HG03280 (cell line): ENCODE results near the gene DLX5.

Experiments used
- ATAC-seq: cut with Tn5 transposase; IDR thresholded peaks from one replicate; pipeline ENCODE4 v1.9.1; 2021; ENCODE audit warnings: mild to moderate bottlenecking, moderate library complexity; ENCODE audit not compliant: unreplicated experiment

DLX5 gene

DNA sequence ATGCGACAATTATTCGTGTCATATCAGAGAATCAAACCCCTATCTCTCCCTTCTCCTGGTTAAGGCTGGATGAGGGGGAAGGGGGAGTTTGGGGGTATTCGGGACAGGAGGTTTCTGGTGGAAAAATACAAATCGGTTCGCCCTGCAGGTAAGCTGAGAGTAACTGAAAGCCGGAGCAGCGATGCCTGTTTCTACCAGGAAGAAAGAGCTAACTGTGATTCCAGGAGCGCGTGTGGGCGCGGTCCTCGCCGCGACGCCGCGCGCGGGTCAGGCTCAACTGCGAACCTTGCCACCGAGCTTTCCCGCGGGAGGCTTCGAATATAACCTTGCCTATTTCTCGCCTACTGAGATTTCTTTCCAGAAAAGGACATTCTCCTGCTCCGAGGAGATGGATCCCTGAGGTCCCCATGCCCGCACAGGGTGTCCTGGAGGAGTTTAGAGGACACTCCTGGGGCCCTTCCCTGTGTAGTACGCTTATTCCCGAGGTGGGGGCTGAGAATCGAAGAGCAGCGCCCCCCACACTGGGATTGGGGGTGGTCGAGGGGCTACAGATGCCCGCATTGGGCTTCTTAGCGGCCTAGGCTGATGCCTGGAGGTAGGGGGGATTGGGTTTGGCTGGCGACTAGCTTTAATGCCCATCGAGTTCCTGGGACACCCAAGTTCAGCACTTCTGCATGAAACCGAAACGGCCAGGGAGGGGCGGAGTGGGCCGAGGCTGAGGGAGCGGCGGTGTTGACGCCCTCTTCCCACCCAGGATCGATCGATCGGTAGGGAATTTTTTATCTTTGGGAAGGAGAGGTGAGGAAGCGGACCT, 32.2 kb downstream of the DLX5 start:
- no peak for ATAC-seq

DNA sequence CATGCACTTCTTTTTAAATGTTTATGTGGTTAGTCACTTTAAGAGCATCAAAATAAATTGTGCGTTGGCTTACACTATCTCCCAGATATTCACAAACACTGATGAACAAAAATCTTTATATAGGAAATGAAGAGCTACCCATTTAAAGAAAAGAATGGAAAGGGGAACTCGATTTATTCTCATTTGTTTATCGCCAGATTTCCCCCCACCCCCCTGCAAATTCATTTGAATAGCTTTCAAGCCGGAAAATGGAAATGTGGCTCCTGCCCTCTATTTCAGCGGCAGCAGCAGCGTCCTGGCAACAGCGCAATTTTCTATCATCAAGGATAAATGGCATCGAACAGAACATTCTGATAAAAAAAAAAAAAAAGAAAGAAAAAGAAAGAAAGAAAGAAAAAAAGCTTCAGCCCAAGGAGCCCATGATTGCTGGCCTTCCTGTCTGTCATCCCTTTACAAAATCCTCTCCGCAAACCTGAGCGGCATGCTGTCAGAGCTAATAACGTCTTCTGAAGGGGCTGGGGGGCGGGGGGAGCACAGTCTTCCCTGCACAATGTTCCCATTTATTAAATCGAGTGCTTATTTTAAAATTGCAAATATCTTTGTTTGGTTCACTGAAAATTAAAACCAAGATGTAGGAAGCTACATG, 33.0 kb downstream of the DLX5 start:
- ATAC-seq = no peak

DNA sequence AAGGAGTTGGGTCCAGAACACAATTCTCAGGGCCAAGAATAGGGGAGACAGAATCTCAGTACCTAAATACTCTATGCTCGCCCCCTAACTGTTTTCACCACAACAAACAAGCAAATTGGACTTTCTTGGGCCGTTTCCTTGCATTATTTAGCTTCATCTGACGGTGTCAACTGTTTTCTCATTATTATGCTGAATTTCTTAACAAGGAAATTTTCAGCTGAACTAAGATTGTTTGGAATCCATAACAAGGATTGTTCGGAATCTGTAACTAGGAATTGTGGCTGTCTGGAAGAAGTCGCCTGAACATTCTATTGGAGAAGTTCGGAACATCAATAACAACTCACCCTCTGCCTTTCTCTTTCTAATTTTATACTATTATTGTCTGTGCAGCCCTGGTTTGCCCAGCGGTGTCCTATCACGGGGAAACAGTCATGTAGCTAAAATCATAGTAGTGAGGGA, 34.7 kb downstream of the DLX5 start:
- ATAC-seq = no peak

- ATAC-seq = no peak
Observed at GRCh38 chr7:96989241-96989858, 35.3 kb downstream of the DLX5 start.

DNA sequence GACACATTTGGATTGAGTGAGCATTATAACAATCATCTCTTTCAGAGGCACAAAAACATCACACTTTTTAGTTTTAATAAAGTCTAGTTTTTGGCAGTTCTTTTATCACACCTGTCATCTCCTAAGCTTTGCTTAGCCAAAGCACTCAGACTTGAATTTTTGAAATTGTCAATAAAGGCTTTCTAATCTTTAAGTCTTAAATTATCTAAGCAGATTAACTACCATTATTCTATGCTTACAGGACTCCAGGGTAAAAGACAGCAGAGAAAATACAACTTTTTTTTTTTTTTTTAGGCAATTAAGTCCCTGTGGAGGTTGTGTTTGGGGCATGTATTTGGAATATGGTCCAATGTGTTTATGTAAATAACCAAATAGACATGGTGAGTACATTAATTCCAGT, 36.9 kb downstream of the DLX5 start:
- no peak for ATAC-seq

- ATAC-seq = no peak
Observed at GRCh38 chr7:96986901-96987300, 37.7 kb downstream of the DLX5 start.

DNA sequence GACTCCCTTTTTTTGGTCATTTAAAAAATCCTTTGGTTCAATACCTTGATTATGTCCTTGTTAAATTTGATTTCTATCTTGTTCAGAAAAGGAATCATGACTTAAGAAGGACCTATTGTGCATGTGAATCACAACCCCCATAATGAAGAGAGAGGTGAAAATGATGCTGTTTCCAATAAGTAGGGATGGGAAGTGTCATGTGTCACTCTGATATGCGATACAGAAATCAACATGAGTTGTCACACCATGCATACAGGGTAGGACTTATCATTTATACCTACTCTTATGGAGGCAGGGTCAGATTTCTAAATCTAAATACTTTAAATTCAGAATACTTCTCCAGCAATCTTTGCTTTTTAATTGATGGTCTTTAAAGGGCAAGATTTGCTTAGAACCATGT, 38.6 kb downstream of the DLX5 start:
- no peak for ATAC-seq

- ATAC-seq = no peak
Observed at GRCh38 chr7:96982586-96982985, 42.0 kb downstream of the DLX5 start.

- ATAC-seq = no peak
Observed at GRCh38 chr7:96979551-96980276, 44.9 kb downstream of the DLX5 start.

DNA sequence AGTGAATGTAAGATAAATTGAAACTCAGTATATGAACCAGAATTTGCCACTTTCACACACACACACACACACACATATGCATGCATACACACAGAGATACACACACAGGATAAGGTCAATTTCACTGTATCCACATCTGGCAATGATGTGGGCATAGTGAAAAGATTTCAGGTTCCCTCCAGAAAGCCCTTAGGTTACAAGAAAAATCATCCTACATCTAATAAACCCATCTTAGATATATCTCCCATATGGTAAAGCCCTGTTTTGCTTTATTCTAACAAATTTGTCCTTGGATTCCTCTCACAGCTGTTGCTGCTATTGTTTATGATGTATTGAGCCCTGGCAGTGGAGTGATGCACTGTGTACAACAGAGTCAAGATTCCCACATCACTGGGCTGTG, 47.2 kb downstream of the DLX5 start:
- ATAC-seq = no peak

DNA sequence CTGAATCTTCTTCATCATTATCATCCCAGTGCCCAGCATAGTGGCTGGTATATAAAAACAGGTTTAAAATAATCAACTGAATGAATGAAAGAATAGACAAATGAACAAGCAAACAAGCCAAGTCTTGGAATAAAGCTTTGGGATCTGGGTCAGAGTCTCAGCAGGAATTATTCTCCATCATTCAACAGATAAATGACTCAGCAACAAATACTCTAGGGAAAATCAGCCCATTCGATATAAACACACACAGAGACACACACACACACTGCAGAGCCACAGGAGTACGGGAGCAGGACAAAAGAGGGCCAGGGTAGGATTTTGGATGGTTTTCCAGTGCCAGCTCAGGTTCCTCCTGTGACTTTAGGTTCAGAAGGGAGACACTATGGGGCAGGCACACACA, 48.5 kb downstream of the DLX5 start:
- ATAC-seq = no peak

GRCh38 chr7:96973986-96974385, 50.6 kb downstream of the DLX5 start:
- no peak for ATAC-seq

- ATAC-seq = no peak
Observed at GRCh38 chr7:96970739-96971138, 53.9 kb downstream of the DLX5 start.
